Activated naive CD8-positive, alpha-beta T cell treated with anti-CD3 and anti-CD28 coated beads, Interleukin-2, amount 10 ng/mL, durations not matched to agents 7 days and 5 days (primary cell): ENCODE results near the gene VSTM2L. TPM values are rescaled to one million over a fixed set of nuclear protein-coding genes. Genes with fewer than 3 reads are reported as not detected.

Experiments used
- ATAC-seq: fragments of 150-1000 bp; cut with Tn5 transposase; one replicate; pipeline ENCODE4 v1.10.0; 2021; ENCODE audit warnings: low read depth, moderate library complexity
- POLR2A ChIA-PET: fragments of 350-600 bp; sonication (Branson Sonifier 250); formaldehyde crosslinking; loops from one replicate; lab custom pipeline; 2021; ENCODE audit warnings: antibody characterized with exemption; lab: Charles Lee
- DNase-seq: peaks from one replicate; pipeline ENCODE4 v3.0.0; 2021
- H3K27ac Mint-ChIP-seq: one replicate; pipeline ENCODE4 v1.8.0; 2022; ENCODE audit warnings: mild to moderate bottlenecking, mixed read lengths
- H3K27me3 Mint-ChIP-seq: one replicate; pipeline ENCODE4 v1.8.0; 2022; ENCODE audit warnings: mild to moderate bottlenecking, moderate library complexity, mixed read lengths
- H3K36me3 Mint-ChIP-seq: one replicate; pipeline ENCODE4 v1.8.0; 2021; ENCODE audit warnings: mild to moderate bottlenecking, mixed read lengths
- H3K4me1 Mint-ChIP-seq: one replicate; pipeline ENCODE4 v1.8.0; 2021; ENCODE audit warnings: mixed read lengths
- H3K4me3 Mint-ChIP-seq: one replicate; pipeline ENCODE4 v1.8.0; 2022; ENCODE audit warnings: mild to moderate bottlenecking, moderate library complexity, mixed read lengths
- H3K9me3 Mint-ChIP-seq: one replicate; pipeline ENCODE4 v1.8.0; 2021; ENCODE audit warnings: mixed read lengths
- total RNA-seq, 2 experiments: library from RNA; stranded (reverse); gene quantifications; one replicate each; pipeline ENCODE4 v1.2.3, GENCODE V29; 2021

Gene VSTM2L
- total RNA-seq, 2 experiments from 2014 or later: not detected

DNA sequence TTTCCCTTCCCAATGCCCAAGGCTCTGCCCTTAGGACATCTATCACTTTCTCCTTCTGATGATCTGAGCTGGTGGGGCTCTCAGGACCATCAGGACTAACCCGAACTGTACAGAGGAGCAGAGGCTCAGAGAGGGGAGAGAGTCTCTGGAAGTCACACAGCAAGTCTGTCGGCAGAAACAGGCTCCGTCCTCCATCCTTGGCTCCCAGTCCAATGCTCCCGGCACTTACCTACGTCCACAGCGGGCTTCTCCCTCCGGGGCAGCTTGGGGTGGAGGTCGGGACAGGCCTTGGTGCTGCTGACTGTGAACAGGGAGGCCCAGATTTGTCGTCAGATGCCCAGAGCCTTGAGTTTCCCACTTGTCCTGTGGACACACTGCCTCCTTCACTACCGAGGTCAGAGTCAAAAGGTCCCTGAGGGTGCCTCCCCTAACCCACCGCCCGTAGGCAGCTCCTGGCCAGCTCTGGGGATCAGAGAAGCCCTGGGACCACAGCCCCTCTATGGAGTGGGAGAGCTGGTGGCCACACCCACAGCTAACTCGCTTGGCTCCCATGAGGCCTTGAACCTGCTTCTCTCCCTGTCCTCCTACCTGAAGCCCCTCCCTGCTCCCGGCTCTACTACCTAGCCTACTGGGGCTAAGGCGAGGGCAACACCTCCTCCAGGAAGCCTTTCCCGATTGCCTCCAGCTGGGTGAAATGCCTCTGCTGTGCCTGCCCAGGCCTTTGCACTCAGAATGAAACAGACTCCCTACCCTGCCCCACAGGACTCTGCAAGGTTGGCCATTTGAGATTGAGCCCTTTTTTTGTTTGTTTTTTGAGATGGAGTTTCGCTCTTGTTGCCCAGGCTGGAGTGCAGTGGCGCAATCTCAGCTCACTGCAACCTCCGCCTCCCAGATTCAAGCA lies 22.6 kb downstream of the VSTM2L start:
- DNase-seq: no peak
- Mint-ChIP-seq H3K36me3 (no peaks in the 10 kb centered on the region), H3K27me3 (peaks cover 7% of the 10 kb centered on the region), H3K4me1 (peaks cover 2% of the 10 kb centered on the region), H3K4me3 (no peak overlapping the region), H3K27ac (no peak overlapping the region), H3K9me3 (no peaks in the 10 kb centered on the region)
- no peak for ATAC-seq
- POLR2A ChIA-PET: no interaction called here

- H3K4me3 Mint-ChIP-seq: no peak overlapping the region
- peaks cover 5% of the 10 kb centered on the region for H3K27me3 Mint-ChIP-seq
- H3K4me1 Mint-ChIP-seq: no peaks in the 10 kb centered on the region
- no peak for DNase-seq
- POLR2A ChIA-PET: no interaction called here
- H3K9me3 Mint-ChIP-seq: no peaks in the 10 kb centered on the region
- H3K36me3 Mint-ChIP-seq: no peaks in the 10 kb centered on the region
- H3K27ac Mint-ChIP-seq: no peak overlapping the region
- no peak for ATAC-seq
Observed at GRCh38 chr20:37926612-37927011, 23.7 kb downstream of the VSTM2L start.

DNA sequence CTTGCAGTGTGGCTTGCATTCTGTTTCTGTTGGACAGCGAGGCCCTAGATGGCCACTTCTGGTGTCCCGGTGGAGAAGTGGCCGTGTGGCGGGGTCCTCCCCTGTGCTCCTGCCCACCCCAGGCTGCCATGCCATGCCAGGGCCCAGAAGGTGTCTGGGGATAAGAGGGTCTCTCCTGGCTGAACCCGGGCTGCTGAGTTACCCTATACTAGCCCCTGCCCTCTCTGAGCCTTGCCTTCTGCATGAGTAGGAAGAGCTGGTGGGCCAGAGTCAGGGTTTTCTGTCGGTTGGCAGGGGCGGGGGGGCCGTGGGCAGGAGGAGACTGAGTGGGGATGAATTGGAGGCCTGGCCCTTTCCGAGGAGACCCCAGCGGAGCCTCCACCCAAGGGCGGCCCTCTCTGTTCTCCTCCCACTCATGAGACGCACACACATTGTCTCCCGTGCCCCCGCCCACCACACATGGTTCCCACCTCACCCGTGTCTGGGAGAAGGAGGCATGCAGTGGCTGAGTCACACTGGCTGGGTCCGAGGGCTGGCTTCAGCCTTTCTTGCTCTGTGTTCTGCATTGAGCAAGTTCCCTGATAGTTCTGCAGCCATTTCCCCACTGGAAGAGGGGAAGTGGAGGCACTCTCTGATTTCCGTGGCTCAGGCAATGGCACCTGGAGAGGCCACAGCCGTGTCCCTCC lies 24.6 kb downstream of the VSTM2L start:
- POLR2A ChIA-PET: no interaction called here
- Mint-ChIP-seq H3K4me3 (no peak overlapping the region), H3K4me1 (no peaks in the 10 kb centered on the region), H3K27me3 (peaks cover 5% of the 10 kb centered on the region), H3K36me3 (no peaks in the 10 kb centered on the region), H3K27ac (no peak overlapping the region), H3K9me3 (no peaks in the 10 kb centered on the region)
- ATAC-seq: no peak
- no peak for DNase-seq

DNA sequence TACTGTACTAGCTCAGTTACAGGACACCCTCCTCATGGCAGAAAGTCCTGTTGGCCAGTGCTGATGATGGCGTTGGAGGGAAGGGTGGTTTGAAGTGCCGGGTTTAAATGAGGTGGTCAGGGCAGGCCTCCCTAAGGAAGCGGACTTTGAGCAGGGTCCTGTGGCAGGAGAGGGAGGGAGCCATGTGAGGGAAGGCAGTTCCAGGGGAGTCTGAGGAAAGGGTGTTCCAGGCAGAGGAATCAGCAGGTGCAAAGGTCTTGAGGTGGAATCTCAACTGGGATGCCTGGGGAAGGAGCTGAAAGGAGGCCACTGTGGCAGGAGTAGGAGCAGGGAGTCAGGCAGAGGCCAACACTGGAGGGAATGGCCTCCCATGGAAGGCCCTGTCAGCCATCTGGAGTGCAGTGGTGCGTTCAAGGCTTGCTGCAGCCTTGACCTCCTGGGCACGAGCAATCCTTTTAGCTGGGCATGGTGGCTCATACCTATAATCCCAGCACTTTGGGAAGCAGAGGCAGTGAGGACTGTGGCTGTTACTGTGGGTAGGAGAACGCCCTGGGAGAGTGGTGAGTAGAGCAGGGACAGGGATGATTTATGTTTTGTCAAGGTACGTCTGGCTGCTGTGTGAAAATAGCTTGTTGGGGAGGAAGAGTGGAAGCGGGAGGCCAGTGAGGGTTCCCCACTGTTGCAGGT lies 26.2 kb downstream of the VSTM2L start:
- Mint-ChIP-seq H3K27ac (no peak overlapping the region), H3K4me3 (no peak overlapping the region), H3K27me3 (peaks cover 5% of the 10 kb centered on the region), H3K36me3 (no peaks in the 10 kb centered on the region), H3K9me3 (no peaks in the 10 kb centered on the region), H3K4me1 (no peaks in the 10 kb centered on the region)
- no peak for DNase-seq
- ATAC-seq: no peak
- POLR2A ChIA-PET: no interaction called here

GRCh38 chr20:37929683-37930014 lies 26.7 kb downstream of the VSTM2L start:
- POLR2A ChIA-PET: no interaction called here
- ATAC-seq (no peak), DNase-seq (no peak)
- Mint-ChIP-seq H3K27me3 (peaks cover 5% of the 10 kb centered on the region), H3K4me3 (no peak overlapping the region), H3K27ac (no peak overlapping the region), H3K36me3 (no peaks in the 10 kb centered on the region), H3K9me3 (no peaks in the 10 kb centered on the region), H3K4me1 (no peaks in the 10 kb centered on the region)

GRCh38 chr20:37931153-37931922 lies 28.4 kb downstream of the VSTM2L start:
- DNase-seq (no peak), ATAC-seq (no peak)
- POLR2A ChIA-PET: no interaction called here
- no peak overlapping the region for H3K27ac Mint-ChIP-seq
- peaks cover 5% of the 10 kb centered on the region for H3K27me3 Mint-ChIP-seq
- H3K4me3 Mint-ChIP-seq: no peak overlapping the region
- H3K36me3 Mint-ChIP-seq: no peaks in the 10 kb centered on the region
- no peaks in the 10 kb centered on the region for H3K4me1 Mint-ChIP-seq
- no peaks in the 10 kb centered on the region for H3K9me3 Mint-ChIP-seq

DNA sequence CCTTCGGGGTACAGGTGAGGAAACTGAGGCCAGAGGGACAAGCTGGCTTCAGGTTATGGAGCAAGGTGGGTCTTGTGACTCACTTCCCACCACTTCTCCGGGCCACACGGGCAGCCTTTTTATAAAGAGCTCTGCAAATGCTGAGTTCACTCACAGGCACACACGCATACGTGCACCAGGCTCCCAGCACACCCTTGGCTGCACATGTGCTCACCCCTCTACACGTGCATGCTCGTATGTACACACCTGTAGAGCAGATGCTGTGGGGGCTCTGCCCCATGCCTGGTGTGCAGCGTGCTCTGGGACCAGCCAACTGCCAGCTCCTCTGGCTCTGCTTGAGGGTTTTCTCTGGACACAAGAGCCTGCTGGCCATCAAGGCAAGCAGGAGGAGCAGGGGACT lies 29.1 kb downstream of the VSTM2L start:
- Mint-ChIP-seq H3K4me3 (no peak overlapping the region), H3K4me1 (no peaks in the 10 kb centered on the region), H3K9me3 (no peaks in the 10 kb centered on the region), H3K27me3 (peaks cover 5% of the 10 kb centered on the region), H3K36me3 (no peaks in the 10 kb centered on the region), H3K27ac (no peak overlapping the region)
- POLR2A ChIA-PET: no interaction called here
- ATAC-seq (no peak), DNase-seq (no peak)

- Mint-ChIP-seq H3K4me1 (no peaks in the 10 kb centered on the region), H3K9me3 (no peaks in the 10 kb centered on the region), H3K36me3 (no peaks in the 10 kb centered on the region), H3K27ac (no peak overlapping the region), H3K4me3 (no peak overlapping the region), H3K27me3 (peaks cover 5% of the 10 kb centered on the region)
- POLR2A ChIA-PET: no interaction called here
- no peak for ATAC-seq
- DNase-seq: no peak
Observed at GRCh38 chr20:37932919-37933318, 30.0 kb downstream of the VSTM2L start.

GRCh38 chr20:37933786-37934633 lies 31.1 kb downstream of the VSTM2L start:
- H3K9me3 Mint-ChIP-seq: no peaks in the 10 kb centered on the region
- no peak overlapping the region for H3K4me3 Mint-ChIP-seq
- no peaks in the 10 kb centered on the region for H3K36me3 Mint-ChIP-seq

DNA sequence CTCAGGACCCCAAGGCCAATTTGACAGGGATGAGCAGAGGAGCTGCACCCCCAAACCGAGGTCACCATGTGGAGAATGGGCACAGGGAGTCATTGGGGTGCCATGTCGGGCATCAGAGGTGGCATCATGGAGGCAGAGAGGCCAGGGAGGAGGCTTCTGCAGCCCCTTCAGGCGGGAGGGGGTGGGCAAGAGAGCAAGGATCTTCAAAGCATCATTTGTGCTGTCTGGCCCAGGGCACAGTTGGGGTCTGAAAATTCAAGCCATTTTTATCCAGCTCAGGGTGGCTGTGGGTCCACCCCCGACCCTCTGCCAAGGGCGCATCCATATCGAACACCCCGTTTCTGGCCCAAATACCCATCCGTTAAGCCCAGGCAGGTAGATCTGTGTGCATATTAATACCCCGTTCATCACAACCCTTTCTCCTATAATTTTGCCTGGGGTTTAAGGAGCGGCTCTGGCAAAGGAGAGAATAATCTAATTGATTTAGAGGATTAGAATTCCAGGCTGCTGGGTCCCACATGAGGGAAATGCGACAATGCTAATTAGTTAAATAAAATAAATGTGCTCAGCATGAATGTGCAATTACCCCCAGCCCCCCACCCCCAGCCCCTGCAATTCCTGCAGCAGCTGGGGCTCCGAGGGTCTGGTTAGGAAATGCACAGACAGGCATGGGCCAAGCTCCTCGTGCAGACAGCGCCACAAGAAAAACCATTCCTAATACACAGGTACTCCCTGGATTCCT lies 31.9 kb downstream of the VSTM2L start:
- POLR2A ChIA-PET: interaction anchor here (0.6 kb wide), 1 partner anchor 180 kb away, joined by 3 read pairs; no protein-coding TSS in a partner anchor
- no peaks in the 10 kb centered on the region for H3K9me3 Mint-ChIP-seq
- no peak overlapping the region for H3K27ac Mint-ChIP-seq
- H3K27me3 Mint-ChIP-seq: no peaks in the 10 kb centered on the region
- no peaks in the 10 kb centered on the region for H3K36me3 Mint-ChIP-seq
- no peak for DNase-seq
- H3K4me1 Mint-ChIP-seq: no peaks in the 10 kb centered on the region
- ATAC-seq: no peak
- H3K4me3 Mint-ChIP-seq: no peak overlapping the region

More at GRCh38 chr20:37933786-37934633, 31.1 kb downstream of the VSTM2L start:
- ATAC-seq: no peak
- no peak for DNase-seq
- Mint-ChIP-seq H3K27ac (no peak overlapping the region), H3K4me1 (no peaks in the 10 kb centered on the region), H3K27me3 (peaks cover 3% of the 10 kb centered on the region)
- POLR2A ChIA-PET: interaction anchor here (0.6 kb wide), 1 partner anchor 179 kb away, joined by 3 read pairs; no protein-coding TSS in a partner anchor

DNA sequence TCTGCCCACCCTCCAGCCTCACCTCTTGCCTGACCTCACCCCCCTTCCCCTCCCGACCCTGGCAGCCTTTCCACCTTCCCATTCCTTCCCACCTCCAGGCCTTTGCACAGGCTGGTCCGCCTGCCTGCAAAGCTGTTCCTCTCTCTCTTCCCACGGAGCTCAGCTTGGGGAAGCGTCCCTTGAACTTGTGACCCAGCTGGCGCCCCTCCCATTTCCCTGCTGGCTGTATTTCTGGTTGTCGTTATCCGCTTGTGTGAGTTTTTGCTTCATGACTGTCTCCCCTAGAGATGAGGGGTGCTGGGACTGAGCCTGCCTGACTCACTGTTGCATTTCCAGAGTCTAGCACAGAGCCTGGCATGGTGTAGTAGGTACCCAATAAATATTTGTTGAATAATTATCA lies 32.5 kb downstream of the VSTM2L start:
- Mint-ChIP-seq H3K27me3 (no peaks in the 10 kb centered on the region), H3K36me3 (no peaks in the 10 kb centered on the region), H3K27ac (no peak overlapping the region), H3K4me3 (no peak overlapping the region), H3K9me3 (no peaks in the 10 kb centered on the region), H3K4me1 (no peaks in the 10 kb centered on the region)
- DNase-seq (no peak), ATAC-seq (no peak)
- POLR2A ChIA-PET: no interaction called here

DNA sequence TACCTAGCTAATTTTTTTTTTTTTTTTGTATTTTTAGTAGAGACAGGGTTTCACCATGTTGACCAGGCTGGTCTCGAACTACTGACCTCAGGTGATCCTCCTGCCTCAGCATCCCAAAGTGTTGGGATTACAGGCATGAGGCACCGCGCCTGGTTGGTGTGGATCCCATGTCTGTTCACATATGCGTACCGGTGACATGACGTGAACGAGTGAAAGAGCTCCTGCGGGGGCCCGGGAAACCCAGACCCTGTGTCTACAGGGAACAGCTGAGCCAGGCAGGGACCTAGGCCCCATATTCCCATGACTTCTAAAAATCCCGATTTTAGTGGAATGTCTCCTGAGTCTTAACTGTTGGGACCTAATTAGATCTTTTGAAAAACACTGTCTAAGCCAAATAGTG lies 33.1 kb downstream of the VSTM2L start:
- DNase-seq: no peak
- no peaks in the 10 kb centered on the region for H3K9me3 Mint-ChIP-seq
- H3K27ac Mint-ChIP-seq: no peak overlapping the region
- H3K4me3 Mint-ChIP-seq: no peak overlapping the region
- no peak for ATAC-seq
- POLR2A ChIA-PET: no interaction called here
- H3K36me3 Mint-ChIP-seq: no peaks in the 10 kb centered on the region
- no peaks in the 10 kb centered on the region for H3K4me1 Mint-ChIP-seq
- no peaks in the 10 kb centered on the region for H3K27me3 Mint-ChIP-seq
